Measurements from ENCODE around the gene ATP13A4. TPM values are rescaled to one million over a fixed set of nuclear protein-coding genes. Genes with fewer than 3 reads are reported as not detected.

The ATP13A4 gene
- total RNA-seq = 1 to 10 TPM in 1 of 2 experiments, under 1 TPM in 1; 0.98 to 1.6 TPM
- polyA plus RNA-seq (2013, experiment 1 of 2) = 0.99 TPM
- polyA plus RNA-seq (2013, experiment 2 of 2) = 0.65 TPM
- 0.45 to 8.1 (median 2.3) reads per million in 172 experiments for total RNA-seq

- Histone ChIP-seq H3K27ac (ENCODE audit: low read depth in 1 of 2, low read length in 2 of 2) (no peak within 1 kb of the TSS), H3K9me3 (ENCODE audit: control insufficient read depth in 1 of 2, insufficient read depth in 1 of 2, low read length in 2 of 2) (no peaks in the 10 kb centered on the region), H3K27me3 (ENCODE audit: control insufficient read depth in 1 of 2, insufficient read depth in 2 of 2, low read length in 2 of 2) (no peaks in the 10 kb centered on the region), H3K36me3 (ENCODE audit: insufficient read depth, low read length) (no peaks in the 10 kb centered on the region), H3K4me1 (ENCODE audit: insufficient read depth, low read length) (no peaks in the 10 kb centered on the region), H3K4me3 (ENCODE audit: low read length) (no peak within 1 kb of the TSS)
- ChIA-PET CTCF (no interaction called here), POLR2A (no interaction called here)
- Mint-ChIP-seq H3K4me3 (no peak within 1 kb of the TSS), H3K27ac (no peak within 1 kb of the TSS), H3K36me3 (ENCODE audit: low read depth) (no peaks in the 10 kb centered on the region), H3K9me3 (no peaks in the 10 kb centered on the region), H3K4me1 (ENCODE audit: low read depth) (no peaks in the 10 kb centered on the region), H3K27me3 (no peaks in the 10 kb centered on the region)
- intact Hi-C loops (cut with DNase I, micrococcal nuclease) = no loop called here
- TF ChIP-seq CTCF (IDR thresholded peaks at IDR 0.05) = no peak
- DNase-seq (no peak), ATAC-seq (ENCODE audit: poor library complexity) (no peak)
These were observed at the start of gene ATP13A4 for GRCh38 chr3:193554811-193555210. Gene ATP13A4 (minus strand): TSS chr3:193554895. CDS start chr3:193554799, 96 bp downstream.

GRCh38 chr3:193599393-193599792, 44.7 kb upstream of the ATP13A4 start:
- POLR2A ChIA-PET = no interaction called here
- intact Hi-C loops (cut with DNase I, micrococcal nuclease) = loop anchor here in 1 of 2 experiments (10.0 kb wide), 1 partner anchor 985 kb away; no protein-coding TSS in a partner anchor
- Mint-ChIP-seq H3K4me3 (no peak overlapping the region), H3K4me1 (ENCODE audit: low read depth) (peaks cover 85% of the 10 kb centered on the region), H3K36me3 (ENCODE audit: low read depth) (peaks cover 19% of the 10 kb centered on the region), H3K27ac (no peak overlapping the region), H3K27me3 (no peaks in the 10 kb centered on the region), H3K9me3 (no peaks in the 10 kb centered on the region)
- peaks cover 16% of the 10 kb centered on the region for H3K36me3 ChIP-seq (ENCODE audit: insufficient read depth, low read length)
- ATAC-seq (ENCODE audit: poor library complexity) = no peak
- no peak for DNase-seq
- peaks cover 9% of the 10 kb centered on the region for H3K4me1 ChIP-seq (ENCODE audit: insufficient read depth, low read length)
- CTCF ChIA-PET = no interaction called here
- H3K9me3 ChIP-seq (ENCODE audit: control insufficient read depth in 1 of 2, insufficient read depth in 1 of 2, low read length in 2 of 2) = no peaks in the 10 kb centered on the region
- H3K4me3 ChIP-seq (ENCODE audit: low read length) = no peak overlapping the region
- H3K27ac ChIP-seq (ENCODE audit: low read depth in 1 of 2, low read length in 2 of 2) = no peak overlapping the region
- H3K27me3 ChIP-seq (ENCODE audit: control insufficient read depth in 1 of 2, insufficient read depth in 2 of 2, low read length in 2 of 2) = no peaks in the 10 kb centered on the region
- TF ChIP-seq CTCF (IDR thresholded peaks at IDR 0.05) = no peak

GRCh38 chr3:193598202-193598601, 43.5 kb upstream of the ATP13A4 start:
- H3K27me3 Mint-ChIP-seq = no peaks in the 10 kb centered on the region
- peaks cover 88% of the 10 kb centered on the region for H3K4me1 Mint-ChIP-seq (ENCODE audit: low read depth)
- peaks cover 16% of the 10 kb centered on the region for H3K36me3 ChIP-seq (ENCODE audit: insufficient read depth, low read length)
- H3K9me3 ChIP-seq (ENCODE audit: control insufficient read depth in 1 of 2, insufficient read depth in 1 of 2, low read length in 2 of 2) = no peaks in the 10 kb centered on the region
- no peak for ATAC-seq (ENCODE audit: poor library complexity)
- H3K27me3 ChIP-seq (ENCODE audit: control insufficient read depth in 1 of 2, insufficient read depth in 2 of 2, low read length in 2 of 2) = no peaks in the 10 kb centered on the region
- H3K4me3 ChIP-seq (ENCODE audit: low read length) = no peak overlapping the region
- CTCF ChIA-PET = no interaction called here
- no peak overlapping the region for H3K4me3 Mint-ChIP-seq
- H3K9me3 Mint-ChIP-seq = no peaks in the 10 kb centered on the region
- intact Hi-C loops (cut with DNase I, micrococcal nuclease) = loop anchor here in 1 of 2 experiments (10.0 kb wide), 1 partner anchor 987 kb away; no protein-coding TSS in a partner anchor
- no peak for TF ChIP-seq CTCF (IDR thresholded peaks at IDR 0.05)
- no peak for DNase-seq
- H3K27ac Mint-ChIP-seq = no peak overlapping the region
- H3K4me1 ChIP-seq (ENCODE audit: insufficient read depth, low read length) = peaks cover 19% of the 10 kb centered on the region
- POLR2A ChIA-PET = no interaction called here
- H3K36me3 Mint-ChIP-seq (ENCODE audit: low read depth) = peaks cover 24% of the 10 kb centered on the region
- no peak overlapping the region for H3K27ac ChIP-seq (ENCODE audit: low read depth in 1 of 2, low read length in 2 of 2)
